K562 (cell line): ENCODE measurements around the gene KRTAP11-1. TPM values are rescaled to one million over a fixed set of nuclear protein-coding genes. Genes with fewer than 3 reads are reported as not detected.

Experiments
- ATAC-seq: fragments of 200-7000 bp; cut with Tn5 transposase; 3 replicates; pipeline ENCODE4 v1.9.1; 2020; ENCODE audit warnings: moderate library complexity
- BruUV-seq: library from RNA; stranded (reverse); fragments of 400-500 nt; replicated peaks from 2 replicates; lab custom pipeline; 2021; lab: Mats Ljungman, UMichigan
- CTCF ChIA-PET: fragments of 300-600 bp; formaldehyde crosslinking; extraction: SDS; loops from one replicate; lab custom pipeline; 2021; ENCODE audit warnings: low intra/inter-chr PET ratio; lab: Yijun Ruan, JAX
- POLR2A ChIA-PET: fragments of 300-600, 350-650 bp; sonication (Branson Sonifier 250); formaldehyde crosslinking; extraction: SDS; loops from one replicate; lab custom pipeline; 2021; ENCODE audit warnings: antibody characterized with exemption, inconsistent platforms; lab: Yijun Ruan, JAX
- DNase-seq, 4 experiments: peaks; one replicate each; pipeline versions ENCODE4 v3.0.0 to v3.0.0-alpha.2; 2011 to 2018; ENCODE audit warnings: low spot score in 3 of 4, mixed read lengths in 3 of 4; ENCODE audit errors: extremely low read depth in 1 of 4
- FAIRE-seq: peaks from 2 replicates; lab custom pipeline; 2011; peaks lifted over from hg19 to GRCh38; lab: Jason Lieb, UNC
- H2AFZ ChIP-seq: 2 replicates; pipeline ENCODE4 v1.6.0; 2011; ENCODE audit warnings: low read depth, low read length, control low read depth, inconsistent platforms
- H3K27ac ChIP-seq: fragments of 200-600 bp; 3 replicates; pipeline ENCODE4 v1.8.0; 2011; ENCODE audit warnings: low read depth, mild to moderate bottlenecking, control low read depth, inconsistent platforms, low read length, moderate library complexity, mixed read lengths; ENCODE audit errors: extremely low read depth
- H3K27me3 ChIP-seq, 2 experiments: fragments of 300-600 bp in 1 of 2; 2 replicates in 1 of 2; 3 replicates in 1 of 2; pipeline versions ENCODE4 v1.6.0 to v1.8.0; 2011; ENCODE audit warnings: inconsistent platforms in 2 of 2, low read length in 2 of 2, mild to moderate bottlenecking in 1 of 2, mixed read lengths in 1 of 2, moderate library complexity in 1 of 2; ENCODE audit not compliant: control insufficient read depth in 2 of 2, insufficient read depth in 2 of 2
- H3K36me3 ChIP-seq: fragments of 300-600 bp; 3 replicates; pipeline ENCODE4 v1.8.0; 2011; ENCODE audit warnings: mild to moderate bottlenecking, low read length, inconsistent platforms; ENCODE audit not compliant: control insufficient read depth, insufficient read depth
- H3K4me1 ChIP-seq, 2 experiments: fragments of 200-600 bp in 1 of 2; replicated peaks in 1 of 2; 2 replicates in 1 of 2; 3 replicates in 1 of 2; pipeline versions ENCODE4 v1.5.1 to v1.8.0; 2011; ENCODE audit warnings: inconsistent platforms in 2 of 2, low read length in 2 of 2, mild to moderate bottlenecking in 1 of 2, mixed read lengths in 1 of 2, moderate library complexity in 1 of 2; ENCODE audit not compliant: control insufficient read depth in 2 of 2, insufficient read depth in 2 of 2
- H3K4me2 ChIP-seq: 2 replicates; pipeline ENCODE4 v1.6.1; 2011; ENCODE audit warnings: low read length, control low read depth, inconsistent platforms, mixed read lengths; ENCODE audit not compliant: insufficient read depth
- H3K4me3 ChIP-seq: fragments of 200-600 bp; sonication (generic), shearing (Covaris generic); 2 replicates; pipeline ENCODE4 v1.5.1; 2016; ENCODE audit warnings: control low read depth, inconsistent platforms
- H3K79me2 ChIP-seq: fragments of 200-600 bp; 3 replicates; pipeline ENCODE4 v1.8.0; 2011; ENCODE audit warnings: low read length, inconsistent platforms; ENCODE audit not compliant: control insufficient read depth, insufficient read depth
- H3K9ac ChIP-seq, 2 experiments: 2 replicates each; pipeline versions ENCODE4 v1.6.0 to v1.6.1; 2011; ENCODE audit warnings: low read depth in 2 of 2, low read length in 2 of 2, control low read depth in 1 of 2, inconsistent platforms in 1 of 2, mild to moderate bottlenecking in 1 of 2, mixed read lengths in 1 of 2; ENCODE audit not compliant: insufficient read depth in 1 of 2
- H3K9me1 ChIP-seq: one replicate; pipeline ENCODE4 v1.6.0; 2011; ENCODE audit warnings: inconsistent platforms, mild to moderate bottlenecking, low read length, moderate library complexity; ENCODE audit not compliant: control insufficient read depth, insufficient read depth
- H3K9me3 ChIP-seq: replicated peaks from 2 replicates; pipeline ENCODE4 v1.5.1; 2011; ENCODE audit warnings: low read depth, low read length, inconsistent platforms; ENCODE audit not compliant: control insufficient read depth, insufficient read depth
- H4K20me1 ChIP-seq: replicated peaks from 2 replicates; pipeline ENCODE4 v1.6.1; 2011; ENCODE audit warnings: low read length, inconsistent platforms, mixed read lengths; ENCODE audit not compliant: control insufficient read depth, insufficient read depth
- PHTF2 ChIP-seq: fragments of 250-450 bp; sonication (Bioruptor Pico); IDR thresholded peaks from 2 replicates; pipeline ENCODE4 v1.5.0; 2021; ENCODE audit warnings: mild to moderate bottlenecking
- whole genome bisulfite sequencing: fragments of 100-300 bp; shearing (Covaris generic); methylation state at CpG from one replicate; pipeline ENCODE4 v1.1.6; 2016; ENCODE audit warnings: low coverage, mixed read lengths; ENCODE audit not compliant: insufficient coverage; ENCODE audit errors: missing lambda C conversion rate; 5-methylcytosine and 5-hydroxymethylcytosine counted together
- in situ Hi-C: fragments of 300-500 bp; cut with MboI; formaldehyde crosslinking; loops from 4 replicates; pipeline ENCODE4 v1.15.0; 2018; ENCODE audit warnings: inconsistent platforms, mixed read lengths
- intact Hi-C: fragments of 100-400 bp; cut with micrococcal nuclease; formaldehyde crosslinking; loops from 2 replicates; pipeline ENCODE4 v1.14.2; 2022
- polyA plus RNA-seq, 8 experiments: library from polyadenylated mRNA; depleted of rRNA in 4 of 8; stranded (reverse) in 5 of 8; unstranded in 3 of 8; fragments of >200 nt; fragmentation: Nextera tagmentation in 2 of 8; fragmentation: Illumina TruSeq in 1 of 8; extraction: Ambion mirVana in 2 of 8; extraction: Trizol in 1 of 8; gene quantifications; 2 replicates each; pipeline versions ENCODE4 v1.2.1 to v1.2.3, GENCODE V29; 2011 to 2014; ENCODE audit warnings: inconsistent platforms in 1 of 8, missing spikeins in 1 of 8
- total RNA-seq, 7 experiments: library from RNA; depleted of rRNA in 6 of 7; stranded (reverse); fragments of >200 nt in 6 of 7; fragmentation: Illumina TruSeq in 2 of 7; extraction: Trizol in 2 of 7; gene quantifications; 2 replicates each; pipeline versions ENCODE4 v1.2.1 to v1.2.3, GENCODE V29; 2011 to 2021; ENCODE audit warnings: low replicate concordance in 1 of 7
- TF ChIP-seq, protein P1 (sequence below), 3 experiments: IDR thresholded peaks in 2 of 3; conservative IDR thresholded peaks in 1 of 3; 2 replicates each; pipeline ENCODE4 v1.5.1; 2011 to 2012; ENCODE audit warnings: low read length in 3 of 3, mild to moderate bottlenecking in 3 of 3, control low read depth in 2 of 3, improper control_type of control experiment in 1 of 3, inconsistent platforms in 1 of 3, low read depth in 1 of 3, mixed read lengths in 1 of 3, moderate library complexity in 1 of 3; ENCODE audit not compliant: insufficient read depth in 2 of 3

The KRTAP11-1 gene
- total and polyA plus RNA-seq, 9 of the 15 experiments (the other 6 are each of a cell fraction or from before 2014, with no cell fraction given), result not detected

DNA sequence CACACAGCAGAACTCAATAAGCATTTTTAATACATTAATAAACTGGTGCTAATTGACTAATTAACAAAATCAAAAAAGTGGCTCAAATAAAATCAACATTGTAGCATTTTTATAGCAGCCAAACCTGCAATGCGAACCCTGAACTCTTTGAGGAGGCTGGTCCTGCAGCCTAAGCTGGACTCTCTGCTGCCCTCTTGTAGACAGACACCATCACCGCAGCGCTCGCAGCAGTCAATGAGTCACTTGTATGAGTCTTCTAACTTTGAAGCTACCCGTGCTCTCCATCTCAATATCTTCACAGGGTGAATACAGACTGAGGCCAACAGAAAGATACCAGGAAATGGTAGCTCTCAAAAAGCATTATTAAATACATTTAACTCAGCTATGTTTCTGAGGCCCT, 42.1 kb downstream of the KRTAP11-1 start:
- in situ Hi-C loops, result no loop called here
- H4K20me1 ChIP-seq, result no peaks in the 10 kb centered on the region

More for the DNA sequence above, 42.1 kb downstream of the KRTAP11-1 start:
- TF ChIP-seq, protein P1, sequence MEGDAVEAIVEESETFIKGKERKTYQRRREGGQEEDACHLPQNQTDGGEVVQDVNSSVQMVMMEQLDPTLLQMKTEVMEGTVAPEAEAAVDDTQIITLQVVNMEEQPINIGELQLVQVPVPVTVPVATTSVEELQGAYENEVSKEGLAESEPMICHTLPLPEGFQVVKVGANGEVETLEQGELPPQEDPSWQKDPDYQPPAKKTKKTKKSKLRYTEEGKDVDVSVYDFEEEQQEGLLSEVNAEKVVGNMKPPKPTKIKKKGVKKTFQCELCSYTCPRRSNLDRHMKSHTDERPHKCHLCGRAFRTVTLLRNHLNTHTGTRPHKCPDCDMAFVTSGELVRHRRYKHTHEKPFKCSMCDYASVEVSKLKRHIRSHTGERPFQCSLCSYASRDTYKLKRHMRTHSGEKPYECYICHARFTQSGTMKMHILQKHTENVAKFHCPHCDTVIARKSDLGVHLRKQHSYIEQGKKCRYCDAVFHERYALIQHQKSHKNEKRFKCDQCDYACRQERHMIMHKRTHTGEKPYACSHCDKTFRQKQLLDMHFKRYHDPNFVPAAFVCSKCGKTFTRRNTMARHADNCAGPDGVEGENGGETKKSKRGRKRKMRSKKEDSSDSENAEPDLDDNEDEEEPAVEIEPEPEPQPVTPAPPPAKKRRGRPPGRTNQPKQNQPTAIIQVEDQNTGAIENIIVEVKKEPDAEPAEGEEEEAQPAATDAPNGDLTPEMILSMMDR (IDR thresholded peaks at IDR 0.05 in 2 of 3, conservative IDR thresholded peaks at IDR 0.05 in 1 of 3; ENCODE audit: insufficient read depth in 2 of 3, low read depth in 1 of 3, low read length in 3 of 3), result 0 out of 6 replicates have a peak, but pooled peaks have one; percentile 2 to 27 (median 16)
- no peak for TF ChIP-seq PHTF2 (CRISPR knock-in tag)
- TF ChIP-seq, all 486 proteins: peak for 1
- DNase-seq (peak; percentile 15 to 23 (median 20)), ATAC-seq (no peak), FAIRE-seq (no peak)
- no peak overlapping the region for H3K27ac ChIP-seq
- no peaks in the 10 kb centered on the region for H3K79me2 ChIP-seq
- no peaks in the 10 kb centered on the region for H3K27me3 ChIP-seq
- no peaks in the 10 kb centered on the region for H3K9me1 ChIP-seq
- ChIA-PET POLR2A (no interaction called here), CTCF (no interaction called here)
- H3K4me2 ChIP-seq, result no peak overlapping the region
- WGBS, result 1% methylated on average over 5 of the region's 5 CpGs
- no peak overlapping the region for H2AFZ ChIP-seq
- no TSS peak for BruUV-seq
- no peak overlapping the region for H3K9ac ChIP-seq
- intact Hi-C loops, result loop anchor here (10.0 kb wide), 1 partner anchor 765 kb away; no protein-coding TSS in a partner anchor
- no peak overlapping the region for H3K4me3 ChIP-seq
- no peaks in the 10 kb centered on the region for H3K4me1 ChIP-seq
- H3K36me3 ChIP-seq, result no peaks in the 10 kb centered on the region
- no peaks in the 10 kb centered on the region for H3K9me3 ChIP-seq
